Stimulated activated CD4-positive, alpha-beta T cell treated with anti-CD3 and anti-CD28 coated beads, Interleukin-1b, Interleukin-23, amount 100 ng/mL, for 4 hours (primary cell): Measurements from ENCODE around the gene ARHGEF12.

Source experiments
- DNase-seq, 2 donors: peaks; one replicate each; pipeline ENCODE4 v3.0.0-alpha.2; 2020; ENCODE audit warnings: low read depth in 2 of 2

The ARHGEF12 gene

GRCh38 chr11:120424185-120424969 lies 88.2 kb downstream of the ARHGEF12 start:
- no peak for DNase-seq

GRCh38 chr11:120424970-120425332 lies 88.7 kb downstream of the ARHGEF12 start:
- no peak for DNase-seq

- DNase-seq, result no peak
Measured at GRCh38 chr11:120425527-120425926, 89.3 kb downstream of the ARHGEF12 start.

GRCh38 chr11:120430146-120430545 lies 93.9 kb downstream of the ARHGEF12 start:
- no peak for DNase-seq

GRCh38 chr11:120431633-120432032 lies 95.4 kb downstream of the ARHGEF12 start:
- DNase-seq, result no peak

GRCh38 chr11:120432056-120433018 lies 96.1 kb downstream of the ARHGEF12 start:
- no peak for DNase-seq

GRCh38 chr11:120441592-120441991 lies 105.4 kb downstream of the ARHGEF12 start:
- no peak for DNase-seq

- no peak for DNase-seq
Measured at GRCh38 chr11:120442031-120442430, 105.8 kb downstream of the ARHGEF12 start.

GRCh38 chr11:120446802-120447201 lies 110.6 kb downstream of the ARHGEF12 start:
- no peak for DNase-seq

GRCh38 chr11:120448240-120448639 lies 112.0 kb downstream of the ARHGEF12 start:
- DNase-seq, result no peak

- DNase-seq, result no peak
Measured at GRCh38 chr11:120455487-120455886, 119.3 kb downstream of the ARHGEF12 start.

GRCh38 chr11:120457996-120458395 lies 121.8 kb downstream of the ARHGEF12 start:
- no peak for DNase-seq

- no peak for DNase-seq
Measured at GRCh38 chr11:120462825-120463224, 126.6 kb downstream of the ARHGEF12 start.

GRCh38 chr11:120465921-120466534 lies 129.8 kb downstream of the ARHGEF12 start:
- DNase-seq, result no peak

GRCh38 chr11:120467627-120468026 lies 131.4 kb downstream of the ARHGEF12 start:
- no peak for DNase-seq

- DNase-seq, result no peak
Measured at GRCh38 chr11:120471131-120471530, 134.9 kb downstream of the ARHGEF12 start.

GRCh38 chr11:120471994-120472393 lies 135.8 kb downstream of the ARHGEF12 start:
- DNase-seq, result no peak

GRCh38 chr11:120473503-120473902 lies 137.3 kb downstream of the ARHGEF12 start:
- DNase-seq, result no peak

- DNase-seq, result no peak
Measured at GRCh38 chr11:120482149-120482548, 145.9 kb downstream of the ARHGEF12 start.

- DNase-seq, result no peak
Measured at GRCh38 chr11:120484722-120485121, 148.5 kb downstream of the ARHGEF12 start.

- no peak for DNase-seq
Measured at GRCh38 chr11:120486138-120486537, 149.9 kb downstream of the ARHGEF12 start.

GRCh38 chr11:120489799-120490198 lies 153.6 kb downstream of the ARHGEF12 start:
- no peak for DNase-seq
